ENCODE measurements around the gene OR8D2.
"Not testable (repeated sequence)": the region's sequence is repeated elsewhere in the genome, so short reads cannot be mapped to it uniquely, and the experiment has no call there.

The OR8D2 gene

GRCh38 chr11:124294687-124295086 is 25.3 kb downstream of the OR8D2 start:
- H3K4me3 ChIP-seq (ENCODE audit: low read depth, low read length) = no peak overlapping the region

GRCh38 chr11:124285610-124286344 is 34.2 kb downstream of the OR8D2 start:
- no peak overlapping the region for H3K4me3 ChIP-seq (ENCODE audit: low read depth, low read length)

- no peak overlapping the region for H3K4me3 ChIP-seq (ENCODE audit: low read depth, low read length)
Observed at GRCh38 chr11:124278261-124278660, 41.7 kb downstream of the OR8D2 start.

GRCh38 chr11:124277804-124278203 is 42.2 kb downstream of the OR8D2 start:
- no peak overlapping the region for H3K4me3 ChIP-seq (ENCODE audit: low read depth, low read length)

GRCh38 chr11:124277207-124277606 is 42.8 kb downstream of the OR8D2 start:
- H3K4me3 ChIP-seq (ENCODE audit: low read depth, low read length) = no peak overlapping the region

GRCh38 chr11:124276081-124276480 is 43.9 kb downstream of the OR8D2 start:
- no peak overlapping the region for H3K4me3 ChIP-seq (ENCODE audit: low read depth, low read length)

GRCh38 chr11:124274000-124274399 is 46.0 kb downstream of the OR8D2 start:
- no peak overlapping the region for H3K4me3 ChIP-seq (ENCODE audit: low read depth, low read length)

- not testable (repeated sequence) for H3K4me3 ChIP-seq (ENCODE audit: low read depth, low read length)
Observed at GRCh38 chr11:124270886-124271285, 49.1 kb downstream of the OR8D2 start.
